ENCODE data around the gene POU5F1.

GRCh38 chr6:31131595-31131994 lies 38.9 kb downstream of the POU5F1 start:
- TF ChIP-seq CTCF (IDR thresholded peaks at IDR 0.05) = no peak
- no peak for TF ChIP-seq POLR2A (IDR thresholded peaks at IDR 0.05)
